ENCODE measurements around the gene SLX9.

Gene SLX9

DNA sequence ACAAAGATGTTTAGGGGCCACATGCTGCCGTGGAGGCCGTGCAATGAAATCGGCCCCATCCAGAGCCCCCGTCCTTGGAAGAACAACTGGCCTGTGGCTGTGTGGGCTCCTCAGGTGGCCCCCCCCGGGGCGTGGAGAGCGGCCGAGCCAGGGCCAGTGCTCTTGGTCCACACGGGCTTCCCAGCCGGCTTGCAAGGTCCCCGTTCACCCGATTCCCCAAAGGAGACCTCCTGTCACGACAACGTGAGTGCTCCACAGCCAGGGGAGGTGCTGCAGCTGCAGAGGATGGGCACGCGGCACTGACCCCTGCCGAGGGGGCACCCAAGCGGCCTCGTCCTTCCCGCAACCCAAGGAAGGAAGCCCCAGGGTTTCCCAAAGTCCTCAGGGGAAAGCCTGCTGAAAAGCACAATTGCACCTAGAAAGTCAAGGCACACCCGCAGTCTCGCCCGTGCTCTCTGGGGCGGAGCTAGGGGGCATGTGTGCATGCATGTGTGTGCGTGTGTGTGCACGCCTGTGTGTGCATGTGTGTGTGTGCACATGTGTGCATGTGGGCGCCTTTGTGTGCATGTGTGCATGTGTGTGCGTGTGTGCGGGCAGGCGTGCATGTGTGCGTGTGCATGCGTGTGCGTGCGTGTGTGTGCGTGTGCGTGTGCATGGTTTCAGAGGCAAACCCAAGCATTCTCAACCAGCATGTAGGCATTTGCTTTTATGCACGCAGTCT, 48.2 kb downstream of the SLX9 start:
- no peak for DNase-seq (ENCODE audit: low read depth)
- TF ChIP-seq, protein P1, sequence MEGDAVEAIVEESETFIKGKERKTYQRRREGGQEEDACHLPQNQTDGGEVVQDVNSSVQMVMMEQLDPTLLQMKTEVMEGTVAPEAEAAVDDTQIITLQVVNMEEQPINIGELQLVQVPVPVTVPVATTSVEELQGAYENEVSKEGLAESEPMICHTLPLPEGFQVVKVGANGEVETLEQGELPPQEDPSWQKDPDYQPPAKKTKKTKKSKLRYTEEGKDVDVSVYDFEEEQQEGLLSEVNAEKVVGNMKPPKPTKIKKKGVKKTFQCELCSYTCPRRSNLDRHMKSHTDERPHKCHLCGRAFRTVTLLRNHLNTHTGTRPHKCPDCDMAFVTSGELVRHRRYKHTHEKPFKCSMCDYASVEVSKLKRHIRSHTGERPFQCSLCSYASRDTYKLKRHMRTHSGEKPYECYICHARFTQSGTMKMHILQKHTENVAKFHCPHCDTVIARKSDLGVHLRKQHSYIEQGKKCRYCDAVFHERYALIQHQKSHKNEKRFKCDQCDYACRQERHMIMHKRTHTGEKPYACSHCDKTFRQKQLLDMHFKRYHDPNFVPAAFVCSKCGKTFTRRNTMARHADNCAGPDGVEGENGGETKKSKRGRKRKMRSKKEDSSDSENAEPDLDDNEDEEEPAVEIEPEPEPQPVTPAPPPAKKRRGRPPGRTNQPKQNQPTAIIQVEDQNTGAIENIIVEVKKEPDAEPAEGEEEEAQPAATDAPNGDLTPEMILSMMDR (IDR thresholded peaks at IDR 0.05; ENCODE audit: control insufficient read depth, extremely low read depth, insufficient read depth), result no peak
- no peak overlapping the region for H3K4me3 ChIP-seq (ENCODE audit: low read depth, low read length)

- no peak overlapping the region for H3K4me3 ChIP-seq (ENCODE audit: low read depth, low read length)
- DNase-seq (ENCODE audit: low read depth), result no peak
- TF ChIP-seq, protein P1 (IDR thresholded peaks at IDR 0.05; ENCODE audit: control insufficient read depth, extremely low read depth, insufficient read depth), result no peak
These were observed 49.0 kb downstream of the SLX9 start for GRCh38 chr21:44988607-44989536.

DNA sequence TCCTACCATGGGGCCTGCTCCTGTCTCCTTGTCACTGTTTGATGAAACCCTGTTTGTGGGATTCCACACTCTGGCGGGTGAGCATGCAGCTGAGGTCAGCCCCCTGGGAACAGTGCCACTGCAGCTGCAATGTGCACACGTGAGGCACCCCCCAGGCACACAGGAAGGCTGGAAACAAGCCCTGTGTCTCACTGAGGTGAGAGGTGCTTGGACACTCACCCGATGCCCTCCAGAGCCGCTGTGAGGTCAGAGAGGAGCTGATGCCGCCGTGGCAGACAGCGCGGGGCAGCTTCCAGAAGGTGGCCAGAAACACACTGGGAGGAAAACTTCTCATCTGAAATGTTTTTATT, 49.7 kb downstream of the SLX9 start:
- TF ChIP-seq, protein P1 (IDR thresholded peaks at IDR 0.05; ENCODE audit: control insufficient read depth, extremely low read depth, insufficient read depth), result no peak
- H3K4me3 ChIP-seq (ENCODE audit: low read depth, low read length), result no peak overlapping the region
- no peak for DNase-seq (ENCODE audit: low read depth)

GRCh38 chr21:44989943-44990780, 50.3 kb downstream of the SLX9 start:
- no peak for DNase-seq (ENCODE audit: low read depth)
- TF ChIP-seq, protein P1 (IDR thresholded peaks at IDR 0.05; ENCODE audit: control insufficient read depth, extremely low read depth, insufficient read depth), result no peak
- no peak overlapping the region for H3K4me3 ChIP-seq (ENCODE audit: low read depth, low read length)

DNA sequence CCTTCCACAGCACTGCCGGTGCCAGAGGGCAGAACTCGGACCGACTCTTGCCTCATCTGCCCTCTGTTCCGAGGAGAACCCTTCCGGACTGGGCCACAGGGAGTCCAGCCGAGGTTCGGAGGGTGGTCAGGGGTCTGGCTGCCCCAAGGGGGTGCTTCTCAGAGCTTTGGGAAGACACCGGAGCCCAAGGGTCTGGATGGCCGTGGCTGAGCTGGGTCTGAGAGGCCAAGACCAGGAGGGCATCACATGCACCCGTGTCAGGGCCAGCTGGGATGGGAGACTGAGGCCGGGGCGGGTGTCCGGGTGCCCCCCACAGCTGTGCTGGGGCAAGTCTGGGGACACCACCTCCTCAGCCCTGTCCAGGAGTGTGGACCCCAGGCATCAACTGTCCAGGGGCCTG, 51.1 kb downstream of the SLX9 start:
- no peak for DNase-seq (ENCODE audit: low read depth)
- TF ChIP-seq, protein P1 (IDR thresholded peaks at IDR 0.05; ENCODE audit: control insufficient read depth, extremely low read depth, insufficient read depth), result no peak
- no peak overlapping the region for H3K4me3 ChIP-seq (ENCODE audit: low read depth, low read length)

DNA sequence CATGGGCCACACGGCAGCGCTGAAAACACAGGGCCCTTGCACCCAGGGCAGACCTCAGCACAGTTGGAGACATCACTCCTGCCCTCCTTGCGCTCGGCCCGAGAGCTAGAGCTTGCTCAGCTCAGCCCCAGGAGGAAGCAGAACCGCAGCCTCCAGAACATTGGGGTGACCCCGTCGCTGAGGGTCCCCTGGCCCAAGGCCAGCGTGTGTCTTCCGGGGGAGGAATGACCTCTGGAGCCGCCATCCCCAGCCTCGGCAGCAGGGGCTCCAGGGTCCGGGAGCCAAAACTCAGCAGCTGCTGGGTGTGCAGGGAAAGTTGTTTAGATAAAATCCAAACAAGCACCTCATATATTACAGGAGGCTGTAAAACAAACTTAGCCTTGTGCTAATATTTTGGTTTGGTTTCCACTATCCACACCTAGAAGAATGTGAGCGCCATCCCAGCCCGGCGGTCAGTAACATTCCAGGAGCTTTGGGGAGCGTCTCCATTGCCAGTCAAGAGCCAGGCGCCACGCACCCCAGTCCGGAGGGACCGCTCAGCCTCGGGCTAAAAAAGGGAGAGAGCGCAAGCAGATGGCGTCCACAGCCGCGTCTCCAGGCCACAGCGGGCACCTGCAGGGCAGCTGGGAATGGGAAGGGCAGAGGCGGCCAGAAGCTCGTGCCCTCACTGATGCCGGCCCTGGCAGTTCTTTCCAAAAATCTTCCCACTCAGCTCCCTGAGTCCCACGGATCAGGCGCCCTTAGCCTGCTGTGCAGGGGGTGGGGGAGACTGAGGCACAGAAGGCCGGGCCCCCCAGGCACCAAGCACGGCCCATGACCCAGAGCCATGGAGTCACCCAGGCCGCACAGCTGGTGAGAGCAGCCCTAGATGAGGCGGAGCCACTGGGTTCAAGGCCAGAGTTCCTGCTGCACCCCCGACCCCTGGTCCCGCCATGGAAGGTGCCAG, 52.0 kb downstream of the SLX9 start:
- no peak overlapping the region for H3K4me3 ChIP-seq (ENCODE audit: low read depth, low read length)
- TF ChIP-seq, protein P1 (IDR thresholded peaks at IDR 0.05; ENCODE audit: control insufficient read depth, extremely low read depth, insufficient read depth), result no peak

More for the DNA sequence above, 52.0 kb downstream of the SLX9 start:
- DNase-seq (ENCODE audit: low read depth), result no peak

Data from LNCaP clone FGC (cell line).